WTC11 (cell line): ENCODE results near the gene ARHGAP6.

Source experiments
- GABPB1 ChIP-seq: sonication (generic); formaldehyde crosslinking; IDR thresholded peaks from 2 replicates; pipeline ENCODE4 v1.8.1; 2023; ENCODE audit warnings: mild to moderate bottlenecking, missing genetic modification reagents
- JUN ChIP-seq: sonication (generic); formaldehyde crosslinking; IDR thresholded peaks from 2 replicates; pipeline ENCODE4 v1.8.0; 2023; ENCODE audit warnings: mild to moderate bottlenecking, missing genetic modification reagents

DNA sequence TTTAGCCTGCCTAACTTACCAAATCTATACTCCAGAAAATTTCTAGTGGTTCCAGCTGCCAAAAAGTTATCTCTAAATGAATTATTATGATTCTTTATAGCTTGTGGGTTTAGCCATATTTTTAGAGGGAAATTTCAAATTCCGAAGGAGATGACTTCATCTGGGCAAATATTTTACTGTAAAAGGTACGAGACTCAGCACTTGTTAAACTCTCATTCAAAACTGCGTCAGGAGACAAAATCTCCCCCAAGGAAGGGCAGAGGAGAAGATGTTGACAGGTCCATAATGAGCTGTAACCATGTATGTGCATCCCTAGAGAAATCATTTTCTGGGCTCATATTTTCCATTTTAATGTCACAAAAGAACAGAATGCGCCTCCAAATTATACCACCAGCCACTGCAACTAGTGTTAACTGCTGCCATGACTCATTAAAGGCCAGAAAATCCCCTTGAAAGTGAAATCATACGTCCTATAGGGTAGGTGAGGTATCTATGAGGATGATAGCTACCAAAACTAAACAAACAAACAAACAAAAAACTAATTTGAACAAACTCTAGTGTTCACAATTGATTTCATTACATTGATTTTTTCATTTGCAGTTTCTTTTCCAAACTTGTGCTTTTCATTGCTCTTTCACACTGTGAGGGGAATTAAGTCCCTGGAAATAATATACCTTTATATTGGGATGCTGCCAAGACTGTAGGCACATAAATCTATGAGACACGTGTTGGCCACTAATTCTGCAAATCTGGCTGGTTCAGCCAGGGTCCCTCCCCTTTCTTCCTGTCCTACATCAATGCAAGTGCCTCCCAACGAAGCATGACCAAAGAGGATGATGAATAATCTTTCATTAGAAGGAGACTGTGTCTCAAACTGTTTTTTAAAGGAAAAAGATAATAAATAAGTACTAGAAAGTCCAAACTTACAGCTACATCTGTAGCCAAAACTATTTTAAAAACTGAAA lies 85.8 kb downstream of the ARHGAP6 start:
- TF ChIP-seq GABPB1 (CRISPR knock-in tag), result no peak
- TF ChIP-seq JUN, result no peak
